Measurements from ENCODE around the gene TESK2. TPM values are rescaled to one million over a fixed set of nuclear protein-coding genes. Genes with fewer than 3 reads are reported as not detected.
"Not testable (repeated sequence)": the region's sequence is repeated elsewhere in the genome, so short reads cannot be mapped to it uniquely, and the experiment has no call there.

Gene TESK2
- total RNA-seq, 4 donors from 2014 or later: 16.0 to 28.9 (median 22.8) TPM

DNA sequence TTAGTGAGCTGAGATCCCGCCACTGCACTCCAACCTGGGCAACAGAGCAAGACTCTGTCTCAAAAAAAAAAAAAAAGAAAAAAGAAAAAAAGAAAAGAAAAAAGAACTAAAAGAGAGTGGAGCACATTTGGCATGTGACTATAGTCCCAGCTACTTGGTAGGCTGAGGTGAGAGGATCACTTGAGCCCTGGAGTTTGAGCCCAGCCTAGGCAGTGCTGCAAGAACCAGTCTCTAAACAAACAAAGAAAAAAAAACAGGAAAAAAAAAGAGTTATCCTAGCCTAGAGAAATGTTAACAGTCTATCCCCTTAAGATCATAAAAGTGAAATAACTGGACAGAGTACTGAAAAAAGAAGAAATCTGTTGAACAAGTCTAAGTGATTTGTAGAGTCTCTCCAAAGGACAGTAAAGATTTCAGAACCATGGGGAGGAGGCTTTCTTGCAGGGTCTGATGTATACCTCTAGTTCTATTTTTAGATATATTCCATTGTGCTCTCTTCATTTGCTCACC is 35.2 kb upstream of the TESK2 start:
- TF ChIP-seq POLR2A (IDR thresholded peaks at IDR 0.05) (no peak), CTCF (IDR thresholded peaks at IDR 0.05) (no peak), EP300 (IDR thresholded peaks at IDR 0.05) (no peak), POLR2AphosphoS5 (IDR thresholded peaks at IDR 0.05) (no peak)
- H3K36me3 ChIP-seq: no peaks in the 10 kb centered on the region
- no peaks in the 10 kb centered on the region for H3K27me3 ChIP-seq
- no peak for DNase-seq (ENCODE audit: low spot score in 2 of 2)
- 100% methylated on average over 1 of the region's 1 CpG for WGBS
- no peak overlapping the region for H3K4me3 ChIP-seq
- H3K9me3 ChIP-seq: no peaks in the 10 kb centered on the region
- H3K27ac ChIP-seq: no peak overlapping the region
- peaks cover 9% of the 10 kb centered on the region for H3K4me1 ChIP-seq

- WGBS: 90% methylated on average over 10 of the region's 10 CpGs
- not testable (repeated sequence) for H3K36me3 ChIP-seq; H3K27me3 ChIP-seq; DNase-seq (ENCODE audit: low spot score in 2 of 2); H3K27ac ChIP-seq; H3K9me3 ChIP-seq; H3K4me3 ChIP-seq
- peaks cover 25% of the 10 kb centered on the region for H3K4me1 ChIP-seq
Observed at GRCh38 chr1:45523975-45524374, 33.0 kb upstream of the TESK2 start.

DNA sequence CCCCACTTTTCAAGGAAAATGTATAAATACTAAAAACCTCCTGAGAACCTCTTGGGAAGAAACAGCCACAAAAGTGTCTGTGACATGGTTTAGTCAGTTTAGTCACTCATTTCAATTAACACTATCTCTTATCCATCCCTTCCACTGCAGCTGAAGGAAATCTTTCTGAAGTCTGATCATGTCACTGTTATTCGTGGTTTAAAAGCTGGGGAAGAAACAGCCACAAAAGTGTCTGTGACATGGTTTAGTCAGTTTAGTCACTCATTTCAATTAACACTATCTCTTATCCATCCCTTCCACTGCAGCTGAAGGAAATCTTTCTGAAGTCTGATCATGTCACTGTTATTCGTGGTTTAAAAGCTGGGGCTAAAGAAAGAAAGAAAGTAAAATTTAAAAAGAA is 32.6 kb upstream of the TESK2 start:
- H3K27me3 ChIP-seq; H3K27ac ChIP-seq; H3K4me3 ChIP-seq; H3K9me3 ChIP-seq; H3K36me3 ChIP-seq; DNase-seq (ENCODE audit: low spot score in 2 of 2): not testable (repeated sequence)
- peaks cover 29% of the 10 kb centered on the region for H3K4me1 ChIP-seq
- 70% methylated on average over 2 of the region's 2 CpGs for WGBS

DNA sequence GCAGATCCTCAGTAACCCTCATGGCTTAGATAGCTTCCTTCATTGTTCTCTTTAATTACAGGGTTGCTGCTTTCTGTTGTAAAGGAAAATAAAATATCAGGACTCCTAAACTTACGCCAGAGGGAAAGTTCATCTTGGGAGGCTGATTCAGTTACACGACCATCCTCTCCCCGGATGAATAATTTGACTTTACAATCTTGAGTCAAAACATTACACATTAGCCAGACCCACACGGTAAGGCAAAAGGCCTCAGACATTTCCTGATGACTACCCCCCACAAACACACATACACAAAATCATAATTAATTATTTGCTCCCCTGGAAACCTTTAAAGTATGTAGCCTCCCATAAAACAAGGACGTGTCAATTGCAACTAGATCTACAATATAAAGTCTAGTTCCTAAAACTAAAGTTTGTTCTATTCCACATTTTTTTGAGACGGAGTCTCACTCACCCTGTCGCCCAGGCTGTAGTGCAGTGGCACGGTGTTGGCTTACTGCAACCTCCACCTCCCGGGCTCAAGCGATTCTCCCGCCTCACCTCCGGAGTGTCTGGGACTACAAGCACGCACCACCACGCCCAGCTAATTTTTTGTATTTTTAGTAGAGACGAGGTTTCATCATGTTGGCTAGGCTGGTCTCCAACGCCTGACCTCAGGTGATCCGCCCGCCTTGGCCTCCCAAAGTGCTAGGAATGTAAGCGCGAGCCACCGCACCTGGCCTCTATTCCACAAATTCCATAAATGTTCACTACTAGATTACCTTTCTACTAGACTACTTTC is 31.6 kb upstream of the TESK2 start:
- no peak for DNase-seq (ENCODE audit: low spot score in 2 of 2)
- Histone ChIP-seq H3K9me3 (no peaks in the 10 kb centered on the region), H3K27ac (peak overlapping the region; percentile 89), H3K4me1 (peaks cover 30% of the 10 kb centered on the region), H3K27me3 (no peaks in the 10 kb centered on the region), H3K36me3 (peaks cover 8% of the 10 kb centered on the region), H3K4me3 (peak overlapping the region; percentile 83)
- no peak for TF ChIP-seq POLR2A (IDR thresholded peaks at IDR 0.05)
- no peak for TF ChIP-seq CTCF (IDR thresholded peaks at IDR 0.05)
- no peak for TF ChIP-seq EP300 (IDR thresholded peaks at IDR 0.05)
- TF ChIP-seq POLR2AphosphoS5 (IDR thresholded peaks at IDR 0.05): no peak
- 61% methylated on average over 21 of the region's 21 CpGs for WGBS

- peak; percentile 99 for DNase-seq (ENCODE audit: low spot score in 2 of 2)
- TF ChIP-seq POLR2A (IDR thresholded peaks at IDR 0.05) (peak; percentile 99), EP300 (IDR thresholded peaks at IDR 0.05) (no peak), POLR2AphosphoS5 (IDR thresholded peaks at IDR 0.05) (peak; percentile 99 to 100 (median 100)), CTCF (IDR thresholded peaks at IDR 0.05) (peak in 1 of 2 donors; percentile 30)
- under 1% methylated on average over 13 of the region's 72 CpGs for WGBS
- Histone ChIP-seq H3K27me3 (no peaks in the 10 kb centered on the region), H3K36me3 (peaks cover 15% of the 10 kb centered on the region), H3K4me1 (peaks cover 34% of the 10 kb centered on the region), H3K9me3 (no peaks in the 10 kb centered on the region), H3K27ac (peak within 1 kb of the TSS; percentile 89), H3K4me3 (peak within 1 kb of the TSS; percentile 83)
Observed at GRCh38 chr1:45521413-45522323, 30.7 kb upstream of the TESK2 start, which contains the start of gene PRDX1. PRDX1 (minus strand) TSS chr1:45521884; CDS start chr1:45519043, 2,841 bp downstream.

GRCh38 chr1:45519774-45520173 is 28.8 kb upstream of the TESK2 start:
- H3K4me3 ChIP-seq: peak overlapping the region; percentile 83
- peaks cover 39% of the 10 kb centered on the region for H3K4me1 ChIP-seq
- H3K27me3 ChIP-seq; DNase-seq (ENCODE audit: low spot score in 2 of 2); H3K9me3 ChIP-seq: not testable (repeated sequence)
- H3K36me3 ChIP-seq: peaks cover 34% of the 10 kb centered on the region
- WGBS: 73% methylated on average over 16 of the region's 16 CpGs
- peak overlapping the region; percentile 14 for H3K27ac ChIP-seq

All from suprapubic skin (tissue), 4 donors.